Endothelial cell of umbilical vein (primary cell): ENCODE measurements around the gene ABHD13.

ENCODE experiments used
- EZH2 ChIP-seq: IDR thresholded peaks from 2 replicates; pipeline ENCODE4 v1.6.1; 2012; ENCODE audit warnings: borderline replicate concordance, low read depth, mild to moderate bottlenecking, moderate library complexity, low read length, inconsistent platforms; ENCODE audit not compliant: severe bottlenecking
- POLR2A ChIP-seq: IDR thresholded peaks from 2 replicates; pipeline ENCODE4 v1.6.1; 2012; ENCODE audit warnings: low read depth, mild to moderate bottlenecking, control low read depth, low read length
- POLR2AphosphoS5 ChIP-seq: IDR thresholded peaks from 2 replicates; pipeline ENCODE4 v1.6.1; 2012; ENCODE audit warnings: low read depth, mild to moderate bottlenecking, control low read depth, low read length, moderate library complexity; ENCODE audit not compliant: insufficient read depth
- TF ChIP-seq, protein P1 (sequence below): IDR thresholded peaks from 2 replicates; pipeline ENCODE4 v1.6.1; 2011; ENCODE audit not compliant: insufficient read depth, insufficient read length
- TF ChIP-seq, protein P2 (sequence below), 2 donors: IDR thresholded peaks; 1 replicate in 1 of 2; 2 replicates in 1 of 2; pipeline ENCODE4 v1.5.1; 2011; ENCODE audit warnings: low read length in 2 of 2, mild to moderate bottlenecking in 2 of 2, moderate library complexity in 2 of 2, control low read depth in 1 of 2, inconsistent platforms in 1 of 2, low read depth in 1 of 2; ENCODE audit not compliant: insufficient read depth in 1 of 2; ENCODE audit errors: extremely low read depth in 1 of 2

DNA sequence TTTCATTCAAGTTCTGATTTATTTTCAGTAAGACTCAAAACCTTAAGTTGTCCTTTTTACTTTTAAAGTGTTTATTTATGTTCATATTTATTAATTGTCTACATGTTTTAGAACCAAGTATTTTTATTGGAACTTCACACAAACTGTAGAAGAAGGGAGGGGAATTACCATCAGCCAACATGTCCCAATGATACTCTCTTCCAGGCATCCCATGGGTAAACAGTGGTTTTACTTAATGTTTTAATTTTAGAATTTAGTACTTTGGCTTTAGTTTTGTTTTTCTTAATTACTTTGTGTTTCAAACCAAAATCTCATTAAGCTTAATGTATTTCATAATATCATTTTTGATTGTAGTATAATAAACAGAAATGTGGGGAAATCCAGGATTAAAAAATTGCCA lies 56.5 kb downstream of the ABHD13 start:
- TF ChIP-seq EZH2 (no peak), POLR2A (no peak), POLR2AphosphoS5 (no peak)
- TF ChIP-seq, protein P1, sequence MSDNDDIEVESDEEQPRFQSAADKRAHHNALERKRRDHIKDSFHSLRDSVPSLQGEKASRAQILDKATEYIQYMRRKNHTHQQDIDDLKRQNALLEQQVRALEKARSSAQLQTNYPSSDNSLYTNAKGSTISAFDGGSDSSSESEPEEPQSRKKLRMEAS = no peak
- TF ChIP-seq, protein P2, sequence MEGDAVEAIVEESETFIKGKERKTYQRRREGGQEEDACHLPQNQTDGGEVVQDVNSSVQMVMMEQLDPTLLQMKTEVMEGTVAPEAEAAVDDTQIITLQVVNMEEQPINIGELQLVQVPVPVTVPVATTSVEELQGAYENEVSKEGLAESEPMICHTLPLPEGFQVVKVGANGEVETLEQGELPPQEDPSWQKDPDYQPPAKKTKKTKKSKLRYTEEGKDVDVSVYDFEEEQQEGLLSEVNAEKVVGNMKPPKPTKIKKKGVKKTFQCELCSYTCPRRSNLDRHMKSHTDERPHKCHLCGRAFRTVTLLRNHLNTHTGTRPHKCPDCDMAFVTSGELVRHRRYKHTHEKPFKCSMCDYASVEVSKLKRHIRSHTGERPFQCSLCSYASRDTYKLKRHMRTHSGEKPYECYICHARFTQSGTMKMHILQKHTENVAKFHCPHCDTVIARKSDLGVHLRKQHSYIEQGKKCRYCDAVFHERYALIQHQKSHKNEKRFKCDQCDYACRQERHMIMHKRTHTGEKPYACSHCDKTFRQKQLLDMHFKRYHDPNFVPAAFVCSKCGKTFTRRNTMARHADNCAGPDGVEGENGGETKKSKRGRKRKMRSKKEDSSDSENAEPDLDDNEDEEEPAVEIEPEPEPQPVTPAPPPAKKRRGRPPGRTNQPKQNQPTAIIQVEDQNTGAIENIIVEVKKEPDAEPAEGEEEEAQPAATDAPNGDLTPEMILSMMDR (IDR thresholded peaks at IDR 0.05; ENCODE audit: extremely low read depth in 1 of 2, insufficient read depth in 1 of 2, low read depth in 1 of 2, low read length in 2 of 2) = no peak
